OCI-LY7 (cell line): ENCODE measurements around the gene GGN. TPM values are rescaled to one million over a fixed set of nuclear protein-coding genes. Genes with fewer than 3 reads are reported as not detected.

Source experiments
- BruUV-seq: library from RNA; stranded (reverse); fragments of 400-500 nt; replicated peaks from 2 replicates; lab custom pipeline; 2021; lab: Mats Ljungman, UMichigan
- CTCF ChIA-PET: fragments of 300-600 bp; sonication (Branson Sonifier 250); formaldehyde crosslinking; loops from one replicate; lab custom pipeline; 2022; ENCODE audit warnings: antibody characterized with exemption; ENCODE audit not compliant: unreplicated experiment; lab: Charles Lee
- POLR2A ChIA-PET: fragments of 300-600 bp; sonication (Branson Sonifier 250); formaldehyde crosslinking; loops from one replicate; lab custom pipeline; 2022; ENCODE audit warnings: antibody characterized with exemption; lab: Charles Lee
- DNase-seq: peaks from one replicate; pipeline ENCODE4 v3.0.0-alpha.2; 2015; ENCODE audit warnings: low spot score
- H2AFZ ChIP-seq: fragments of 200-600 bp; sonication (generic), shearing (Covaris generic); 2 replicates; pipeline ENCODE4 v1.6.1; 2014; ENCODE audit warnings: mild to moderate bottlenecking, antibody characterized with exemption, low read length, moderate library complexity
- H3K27ac ChIP-seq: fragments of 200-600 bp; sonication (generic); 2 replicates; pipeline ENCODE4 v1.5.1; 2014; ENCODE audit warnings: mixed run types, low read depth, mild to moderate bottlenecking, moderate library complexity, low read length, inconsistent platforms; ENCODE audit not compliant: poor library complexity, severe bottlenecking
- H3K36me3 ChIP-seq: fragments of 200-600 bp; sonication (generic); 2 replicates; pipeline ENCODE4 v1.6.1; 2014; ENCODE audit warnings: mild to moderate bottlenecking, antibody characterized with exemption, low read length, moderate library complexity, mixed read lengths; ENCODE audit not compliant: insufficient read depth
- H3K4me1 ChIP-seq: fragments of 200-600 bp; sonication (generic); 2 replicates; pipeline ENCODE4 v1.5.1; 2014; ENCODE audit warnings: mild to moderate bottlenecking, low read length; ENCODE audit not compliant: insufficient read depth, poor library complexity, severe bottlenecking
- H3K4me2 ChIP-seq: fragments of 200-600 bp; sonication (generic); 2 replicates; pipeline ENCODE4 v1.6.1; 2014; ENCODE audit warnings: mild to moderate bottlenecking, low read length
- H3K4me3 ChIP-seq: fragments of 200-600 bp; sonication (generic); 2 replicates; pipeline ENCODE4 v1.5.1; 2014; ENCODE audit warnings: mild to moderate bottlenecking, low read depth, low read length; ENCODE audit not compliant: poor library complexity, severe bottlenecking
- H3K79me2 ChIP-seq: fragments of 200-600 bp; sonication (generic); 2 replicates; pipeline ENCODE4 v1.6.1; 2016; ENCODE audit warnings: low read depth, mild to moderate bottlenecking, low read length, moderate library complexity, mixed read lengths; ENCODE audit not compliant: insufficient read depth
- H3K9me2 ChIP-seq: fragments of 200-600 bp; sonication (generic); 2 replicates; pipeline ENCODE4 v1.6.1; 2016; ENCODE audit warnings: mild to moderate bottlenecking, low read length, mixed read lengths; ENCODE audit not compliant: insufficient read depth
- H3K9me3 ChIP-seq: fragments of 200-600 bp; sonication (generic); 2 replicates; pipeline ENCODE4 v1.6.1; 2014; ENCODE audit warnings: mild to moderate bottlenecking, mixed run types, low read length, mixed read lengths
- H4K20me1 ChIP-seq: fragments of 200-600 bp; sonication (generic); 2 replicates; pipeline ENCODE4 v1.6.1; 2014; ENCODE audit warnings: mild to moderate bottlenecking, antibody characterized with exemption, low read length, moderate library complexity, mixed read lengths; ENCODE audit not compliant: insufficient read depth
- EZH2phosphoT487 ChIP-seq: fragments of 200-600 bp; sonication (generic); IDR thresholded peaks from 2 replicates; pipeline ENCODE4 v1.6.1; 2018; ENCODE audit warnings: low read depth, borderline replicate concordance, mild to moderate bottlenecking, mixed run types, antibody characterized with exemption, low read length, moderate library complexity, mixed read lengths
- intact Hi-C: fragments of 100-400 bp; cut with micrococcal nuclease; formaldehyde crosslinking; loops from one replicate; pipeline ENCODE4 v1.10.0; 2022; ENCODE audit not compliant: unreplicated experiment
- total RNA-seq, 2 experiments: library from RNA; depleted of rRNA in 1 of 2; stranded (reverse); fragments of >200 nt in 1 of 2; shearing (Covaris generic) in 1 of 2; gene quantifications; 2 replicates each; pipeline ENCODE4 v1.2.3, GENCODE V29; 2014 to 2022
- TF ChIP-seq, protein P1 (sequence below): fragments of 200-600 bp; sonication (generic); conservative IDR thresholded peaks from 2 replicates; pipeline ENCODE4 v1.5.1; 2014; ENCODE audit warnings: mild to moderate bottlenecking, antibody characterized with exemption, low read length, moderate library complexity, mixed read lengths

The GGN gene
- total RNA-seq, 2 experiments from 2014 or later, result not detected

DNA sequence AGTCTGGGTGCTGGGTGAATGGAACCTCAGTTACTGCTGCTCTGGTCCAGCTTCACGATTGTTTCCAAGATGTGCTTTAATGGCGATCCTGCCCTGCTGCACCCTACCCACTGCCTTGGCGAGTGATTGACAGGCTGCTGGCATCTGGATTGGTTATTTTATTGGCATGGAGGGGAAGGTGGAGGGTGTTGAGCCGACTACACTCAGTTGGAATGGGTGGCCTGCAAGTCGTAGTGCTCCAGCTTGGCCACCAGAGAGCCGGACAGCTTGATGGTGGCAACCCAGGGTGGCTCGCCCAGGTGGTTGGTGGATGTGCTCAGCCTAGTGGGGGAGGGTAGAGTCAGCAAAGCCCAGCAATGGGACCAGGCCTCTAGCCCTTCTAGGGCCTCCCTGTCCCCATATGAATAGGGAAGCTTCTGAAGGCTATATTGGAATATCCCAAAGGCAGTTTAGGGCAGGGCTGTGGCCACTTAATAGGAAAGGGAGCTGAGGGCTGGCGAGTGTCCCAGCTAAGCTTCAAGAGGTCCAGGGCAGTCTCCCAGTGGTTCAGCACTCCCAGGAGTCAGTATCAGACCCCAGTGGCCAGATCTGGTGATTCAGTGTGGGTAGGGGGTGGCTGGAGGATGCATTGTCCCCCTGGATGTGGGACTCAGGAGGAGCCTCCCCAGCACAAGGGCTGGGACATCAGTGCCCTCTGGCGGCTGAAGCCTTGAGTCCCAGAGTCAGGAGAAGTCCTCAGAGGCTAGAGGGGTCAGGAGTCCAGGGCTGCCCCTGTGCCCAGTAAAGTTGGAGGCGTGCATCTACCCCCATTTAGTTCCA lies 3.4 kb downstream of the GGN start:
- H3K9me3 ChIP-seq, result no peaks in the 10 kb centered on the region
- POLR2A ChIA-PET, result no interaction called here
- DNase-seq, result peak; percentile 25
- BruUV-seq, result no TSS peak
- intact Hi-C loops, result no loop called here
- H3K4me1 ChIP-seq, result peaks cover 9% of the 10 kb centered on the region
- no peaks in the 10 kb centered on the region for H3K9me2 ChIP-seq
- H3K4me3 ChIP-seq, result no peak overlapping the region
- H3K36me3 ChIP-seq, result peaks cover 49% of the 10 kb centered on the region
- TF ChIP-seq, protein P1, sequence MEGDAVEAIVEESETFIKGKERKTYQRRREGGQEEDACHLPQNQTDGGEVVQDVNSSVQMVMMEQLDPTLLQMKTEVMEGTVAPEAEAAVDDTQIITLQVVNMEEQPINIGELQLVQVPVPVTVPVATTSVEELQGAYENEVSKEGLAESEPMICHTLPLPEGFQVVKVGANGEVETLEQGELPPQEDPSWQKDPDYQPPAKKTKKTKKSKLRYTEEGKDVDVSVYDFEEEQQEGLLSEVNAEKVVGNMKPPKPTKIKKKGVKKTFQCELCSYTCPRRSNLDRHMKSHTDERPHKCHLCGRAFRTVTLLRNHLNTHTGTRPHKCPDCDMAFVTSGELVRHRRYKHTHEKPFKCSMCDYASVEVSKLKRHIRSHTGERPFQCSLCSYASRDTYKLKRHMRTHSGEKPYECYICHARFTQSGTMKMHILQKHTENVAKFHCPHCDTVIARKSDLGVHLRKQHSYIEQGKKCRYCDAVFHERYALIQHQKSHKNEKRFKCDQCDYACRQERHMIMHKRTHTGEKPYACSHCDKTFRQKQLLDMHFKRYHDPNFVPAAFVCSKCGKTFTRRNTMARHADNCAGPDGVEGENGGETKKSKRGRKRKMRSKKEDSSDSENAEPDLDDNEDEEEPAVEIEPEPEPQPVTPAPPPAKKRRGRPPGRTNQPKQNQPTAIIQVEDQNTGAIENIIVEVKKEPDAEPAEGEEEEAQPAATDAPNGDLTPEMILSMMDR, result peak; percentile 65
- TF ChIP-seq EZH2phosphoT487, result no peak
- H3K27ac ChIP-seq, result no peak overlapping the region
- H3K4me2 ChIP-seq, result no peak overlapping the region
- CTCF ChIA-PET, result interaction anchor here (0.6 kb wide), 1 partner anchor 176 kb away, joined by 4 read pairs; no protein-coding TSS in a partner anchor
- no peaks in the 10 kb centered on the region for H3K79me2 ChIP-seq
- no peaks in the 10 kb centered on the region for H4K20me1 ChIP-seq
- no peak overlapping the region for H2AFZ ChIP-seq

DNA sequence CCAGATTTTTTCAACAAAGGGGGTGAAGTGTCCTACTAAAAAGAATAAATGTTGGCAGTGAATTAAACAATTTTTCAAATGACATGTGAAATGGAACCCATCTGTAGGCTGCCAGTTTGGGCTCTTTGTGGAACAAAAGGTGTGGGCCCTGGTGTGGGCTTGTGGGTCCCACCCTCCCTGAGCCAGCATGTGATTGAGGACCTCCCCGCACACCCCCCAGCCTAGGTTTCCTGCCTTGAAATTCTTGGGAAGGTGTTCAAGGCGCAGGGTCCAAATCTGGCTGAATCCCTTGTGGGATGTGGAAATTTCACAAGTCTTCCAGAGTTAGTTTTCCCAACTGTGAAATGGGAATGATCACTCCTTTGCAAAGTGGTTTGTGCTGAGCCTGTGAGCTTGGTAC lies 4.1 kb downstream of the GGN start:
- Histone ChIP-seq H3K9me2 (no peaks in the 10 kb centered on the region), H3K4me1 (peaks cover 5% of the 10 kb centered on the region), H3K27ac (no peak overlapping the region), H2AFZ (no peak overlapping the region), H3K4me2 (no peak overlapping the region), H3K36me3 (peaks cover 55% of the 10 kb centered on the region), H3K79me2 (no peaks in the 10 kb centered on the region), H4K20me1 (no peaks in the 10 kb centered on the region), H3K4me3 (no peak overlapping the region), H3K9me3 (no peaks in the 10 kb centered on the region)
- intact Hi-C loops, result no loop called here
- TF ChIP-seq, protein P1, result no peak
- TF ChIP-seq EZH2phosphoT487, result no peak
- no TSS peak for BruUV-seq
- ChIA-PET CTCF (interaction anchor here (0.6 kb wide), 1 partner anchor 175 kb away, joined by 4 read pairs; no protein-coding TSS in a partner anchor), POLR2A (interaction anchor here (0.6 kb wide), 1 partner anchor 1246 kb away, joined by 7 read pairs; no protein-coding TSS in a partner anchor)
- DNase-seq, result no peak

DNA sequence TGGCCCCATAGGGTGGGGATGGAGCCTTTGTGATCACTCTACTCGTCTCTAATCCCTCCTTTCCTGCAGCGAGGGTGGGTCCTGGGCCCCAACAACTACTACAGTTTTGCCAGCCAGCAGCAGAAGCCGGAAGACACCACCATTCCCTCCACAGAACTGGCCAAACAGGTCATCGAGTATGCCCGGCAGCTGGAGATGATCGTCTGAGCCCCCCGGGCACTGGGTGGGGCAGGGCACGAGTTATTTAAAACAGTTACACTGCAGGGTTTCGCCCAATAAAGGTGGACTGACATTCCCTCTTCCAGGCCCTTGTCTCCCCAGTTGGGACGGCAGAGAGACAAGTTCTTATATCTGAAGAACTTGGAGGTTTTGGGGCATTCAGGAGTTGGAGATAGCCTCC lies 4.7 kb downstream of the GGN start:
- intact Hi-C loops, result no loop called here
- H4K20me1 ChIP-seq, result no peaks in the 10 kb centered on the region
- H3K36me3 ChIP-seq, result peaks cover 60% of the 10 kb centered on the region
- H2AFZ ChIP-seq, result no peak overlapping the region
- BruUV-seq, result TSS peak; percentile 87
- no peak overlapping the region for H3K27ac ChIP-seq
- DNase-seq, result no peak
- TF ChIP-seq, protein P1, result no peak
- no peak for TF ChIP-seq EZH2phosphoT487
- H3K4me2 ChIP-seq, result no peak overlapping the region
- no peaks in the 10 kb centered on the region for H3K79me2 ChIP-seq
- ChIA-PET CTCF (no interaction called here), POLR2A (no interaction called here)
- H3K9me3 ChIP-seq, result no peaks in the 10 kb centered on the region
- no peaks in the 10 kb centered on the region for H3K9me2 ChIP-seq
- peaks cover 2% of the 10 kb centered on the region for H3K4me1 ChIP-seq
- no peak overlapping the region for H3K4me3 ChIP-seq
